ENCODE data around the gene LRCH2. TPM values are rescaled to one million over a fixed set of nuclear protein-coding genes. Genes with fewer than 3 reads are reported as not detected.
A peak's percentile ranks its signal among the peaks of the same experiment; 100 is the strongest.
"Not testable (repeated sequence)": the region's sequence is repeated elsewhere in the genome, so short reads cannot be mapped to it uniquely, and the experiment has no call there.

Gene LRCH2
- total and polyA plus RNA-seq, 11 donors: 0.49 to 2.4 (median 1.1) TPM

DNA sequence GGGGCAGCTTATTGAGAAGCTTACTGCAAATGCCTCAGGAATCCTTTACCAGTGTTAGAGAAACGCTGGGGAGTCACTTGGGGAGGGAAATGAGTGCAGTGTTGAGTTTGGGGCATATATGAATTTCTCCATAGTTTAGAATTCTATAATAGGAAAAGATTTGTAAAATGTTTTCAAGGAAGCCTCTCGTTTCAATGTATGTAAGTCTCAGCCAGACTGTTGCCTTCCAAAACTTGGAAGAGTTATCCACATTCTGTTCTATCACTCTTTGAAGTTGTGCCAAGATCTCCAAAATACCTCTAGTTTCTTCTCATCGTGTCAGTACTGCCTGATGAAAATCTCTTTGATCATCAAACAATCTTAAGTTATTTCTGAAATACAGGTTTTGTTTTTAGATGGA lies 565 bp upstream of the LRCH2 start:
- TF ChIP-seq, protein P1, sequence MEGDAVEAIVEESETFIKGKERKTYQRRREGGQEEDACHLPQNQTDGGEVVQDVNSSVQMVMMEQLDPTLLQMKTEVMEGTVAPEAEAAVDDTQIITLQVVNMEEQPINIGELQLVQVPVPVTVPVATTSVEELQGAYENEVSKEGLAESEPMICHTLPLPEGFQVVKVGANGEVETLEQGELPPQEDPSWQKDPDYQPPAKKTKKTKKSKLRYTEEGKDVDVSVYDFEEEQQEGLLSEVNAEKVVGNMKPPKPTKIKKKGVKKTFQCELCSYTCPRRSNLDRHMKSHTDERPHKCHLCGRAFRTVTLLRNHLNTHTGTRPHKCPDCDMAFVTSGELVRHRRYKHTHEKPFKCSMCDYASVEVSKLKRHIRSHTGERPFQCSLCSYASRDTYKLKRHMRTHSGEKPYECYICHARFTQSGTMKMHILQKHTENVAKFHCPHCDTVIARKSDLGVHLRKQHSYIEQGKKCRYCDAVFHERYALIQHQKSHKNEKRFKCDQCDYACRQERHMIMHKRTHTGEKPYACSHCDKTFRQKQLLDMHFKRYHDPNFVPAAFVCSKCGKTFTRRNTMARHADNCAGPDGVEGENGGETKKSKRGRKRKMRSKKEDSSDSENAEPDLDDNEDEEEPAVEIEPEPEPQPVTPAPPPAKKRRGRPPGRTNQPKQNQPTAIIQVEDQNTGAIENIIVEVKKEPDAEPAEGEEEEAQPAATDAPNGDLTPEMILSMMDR (IDR thresholded peaks at IDR 0.05): no peak
- no peak for TF ChIP-seq POLR2A (IDR thresholded peaks at IDR 0.05)
- WGBS, 4 donors: 18 to 25% (median 21%) methylated on average over 3 of the region's 3 CpGs
- H3K9me3 ChIP-seq: no peaks in the 10 kb centered on the region
- DNase-seq (no peak), ATAC-seq (no peak)
- H3K27ac ChIP-seq: peak overlapping the region in 2 of 12 donors; percentile 13 to 78
- H3K4me3 ChIP-seq: peak overlapping the region in 11 of 12 donors; percentile 34 to 80 (median 63)
- H3K36me3 ChIP-seq: no peaks in the 10 kb centered on the region
- peaks cover 0 to 5% (median 0%) of the 10 kb centered on the region in 12 donors for H3K4me1 ChIP-seq
- H3K27me3 ChIP-seq: peaks cover 0 to 51% (median 0%) of the 10 kb centered on the region in 9 donors
- intact Hi-C loops (cut with DNase I): no loop called here

DNA sequence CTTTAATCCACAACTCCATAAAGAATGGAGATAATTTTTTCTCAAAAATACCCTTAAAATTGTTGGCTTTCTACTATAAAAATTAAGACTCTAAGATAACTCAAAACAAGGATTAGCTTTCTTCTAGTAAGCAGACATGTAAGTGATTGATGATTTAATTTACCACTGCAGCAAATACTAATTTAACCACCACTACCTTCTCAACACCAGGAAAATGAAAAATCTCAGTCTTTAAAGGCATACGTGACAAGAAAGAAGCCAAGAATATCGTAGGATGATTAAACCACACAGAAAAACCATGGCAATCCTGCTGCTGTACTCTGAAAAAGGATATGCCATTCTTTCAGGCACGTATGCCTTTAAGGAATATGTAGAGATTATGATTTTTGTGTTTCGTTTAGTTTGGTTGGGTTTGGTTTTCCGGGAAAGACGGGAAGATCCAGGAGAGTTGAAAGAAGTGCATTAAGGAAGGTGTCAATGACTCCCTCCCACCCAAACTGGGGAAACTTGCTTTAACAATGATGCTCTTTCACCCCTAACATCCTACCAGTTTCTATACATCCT lies 881 bp downstream of the LRCH2 start:
- H3K4me3 ChIP-seq: peak overlapping the region in 11 of 12 donors; percentile 34 to 80 (median 63)
- peaks cover 0 to 51% (median 0%) of the 10 kb centered on the region in 9 donors for H3K27me3 ChIP-seq
- 6 to 37% (median 19%) methylated on average over 6 of the region's 6 CpGs for WGBS, 4 donors
- peak overlapping the region in 5 of 12 donors; percentile 45 to 78 (median 64) for H3K27ac ChIP-seq
- DNase-seq (no peak), ATAC-seq (no peak)
- peaks cover 0 to 5% (median 0%) of the 10 kb centered on the region in 12 donors for H3K4me1 ChIP-seq
- TF ChIP-seq POLR2A (IDR thresholded peaks at IDR 0.05): no peak
- no peaks in the 10 kb centered on the region for H3K36me3 ChIP-seq
- intact Hi-C loops (cut with DNase I): no loop called here
- H3K9me3 ChIP-seq: no peaks in the 10 kb centered on the region

DNA sequence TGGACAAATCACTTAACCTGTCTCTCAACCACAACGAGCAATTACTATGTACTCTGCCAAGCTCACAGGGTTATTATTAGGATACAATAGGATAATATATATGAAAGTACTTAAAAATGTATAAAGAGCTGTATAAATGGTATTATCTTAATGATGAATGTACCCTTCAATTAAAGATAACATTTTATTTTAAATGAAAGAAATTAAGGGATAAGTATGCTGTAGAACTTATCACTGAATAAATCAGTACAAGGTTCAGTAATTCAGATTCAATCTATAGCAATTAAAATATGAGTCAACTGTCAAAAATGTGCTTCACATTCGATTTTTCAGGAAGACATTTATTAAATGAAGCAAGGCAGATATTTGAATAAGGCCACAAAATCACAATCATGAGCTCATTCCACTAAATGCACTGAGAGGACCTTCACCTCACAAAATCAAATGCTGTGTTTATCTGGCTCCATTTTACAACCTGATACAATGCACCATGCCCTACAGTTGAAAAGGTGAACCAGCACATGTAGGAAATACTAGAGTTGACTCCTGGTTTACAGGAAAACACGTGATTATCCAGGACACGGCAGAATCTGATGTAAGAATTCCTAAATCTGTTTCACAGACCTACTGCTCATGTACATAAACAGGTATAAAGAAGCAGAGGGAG lies 4.4 kb downstream of the LRCH2 start:
- H3K27ac ChIP-seq: no peak overlapping the region
- ATAC-seq: no peak
- H3K9me3 ChIP-seq: no peaks in the 10 kb centered on the region
- H3K27me3 ChIP-seq: peaks cover 0 to 37% (median 0%) of the 10 kb centered on the region in 9 donors
- no peaks in the 10 kb centered on the region for H3K36me3 ChIP-seq
- H3K4me1 ChIP-seq: peaks cover 0 to 5% (median 0%) of the 10 kb centered on the region in 12 donors
- TF ChIP-seq, protein P1 (IDR thresholded peaks at IDR 0.05): no peak
- TF ChIP-seq POLR2A (IDR thresholded peaks at IDR 0.05): no peak
- no peak overlapping the region for H3K4me3 ChIP-seq
- intact Hi-C loops (cut with DNase I): no loop called here
- WGBS, 4 donors: 24 to 35% (median 31%) methylated on average over 4 of the region's 4 CpGs
- no peak for DNase-seq

DNA sequence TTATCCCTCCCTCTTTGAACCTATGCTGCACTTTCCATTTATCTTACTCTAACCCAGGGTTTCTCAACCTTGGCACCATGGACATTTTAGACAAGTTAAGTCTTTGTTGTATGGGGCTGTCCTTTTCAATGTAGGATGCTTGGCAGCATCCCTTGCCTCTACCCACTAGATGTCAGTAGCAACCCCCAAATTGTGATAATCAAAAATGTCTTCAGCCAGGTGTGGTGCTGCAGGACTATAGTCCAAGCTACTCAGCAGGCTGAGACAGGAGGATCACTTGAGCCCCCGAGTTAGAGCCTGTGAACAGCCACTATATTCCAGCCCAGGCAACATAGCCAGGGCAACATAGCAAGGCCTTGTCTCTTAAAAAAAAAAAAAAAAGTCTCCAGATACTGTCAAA lies 7.0 kb downstream of the LRCH2 start:
- TF ChIP-seq, protein P1 (IDR thresholded peaks at IDR 0.05): peak in 7 of 12 donors; percentile 10 to 40 (median 21)
- no peak for TF ChIP-seq POLR2A (IDR thresholded peaks at IDR 0.05)
- no peak for DNase-seq
- intact Hi-C loops (cut with DNase I): no loop called here
- Histone ChIP-seq H3K36me3 (no peaks in the 10 kb centered on the region), H3K4me1 (peaks cover 0 to 5% (median 0%) of the 10 kb centered on the region in 12 donors), H3K27me3 (peaks cover 0 to 16% (median 0%) of the 10 kb centered on the region in 9 donors), H3K9me3 (no peaks in the 10 kb centered on the region), H3K27ac (no peak overlapping the region), H3K4me3 (no peak overlapping the region)
- ATAC-seq: no peak
- WGBS, 4 donors: 0 to 19% (median 8%) methylated on average over 1 of the region's 1 CpG

DNA sequence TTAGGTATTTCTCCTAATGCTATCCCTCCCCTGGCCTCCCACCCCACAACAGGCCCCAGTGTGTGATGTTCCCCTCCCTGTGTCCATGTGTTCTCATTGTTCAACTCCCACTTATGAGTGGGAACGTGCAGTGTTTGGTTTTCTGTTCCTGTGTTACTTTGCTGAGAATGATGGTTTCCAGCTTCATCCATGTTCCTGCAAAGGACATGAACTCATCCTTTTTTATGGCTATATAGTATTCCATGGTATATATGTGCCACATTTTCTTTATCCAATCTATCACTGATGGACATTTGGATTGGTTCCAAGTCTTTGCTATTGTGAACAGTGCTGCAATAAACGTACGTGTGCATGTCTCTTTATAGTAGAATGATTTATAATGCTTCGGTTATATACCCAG lies 16.6 kb downstream of the LRCH2 start:
- intact Hi-C loops (cut with DNase I); H3K36me3 ChIP-seq; H3K4me1 ChIP-seq; DNase-seq; H3K9me3 ChIP-seq; H3K4me3 ChIP-seq; H3K27ac ChIP-seq; H3K27me3 ChIP-seq; ATAC-seq: not testable (repeated sequence)
- 84 to 94% (median 91%) methylated on average over 4 of the region's 4 CpGs for WGBS, 4 donors
